Transverse colon (tissue), 4 donors: ENCODE data around the gene GALNT2. TPM values are rescaled to one million over a fixed set of nuclear protein-coding genes. Genes with fewer than 3 reads are reported as not detected.

Experiments
- DNase-seq: peaks from one replicate; pipeline ENCODE4 v3.0.0-alpha.2; 2019
- H3K27ac ChIP-seq, 4 donors: fragments of 200-600 bp; sonication (generic); 2 replicates each; pipeline ENCODE4 v1.5.1; 2016 to 2018; ENCODE audit warnings: inconsistent platforms in 4 of 4
- H3K27me3 ChIP-seq: fragments of 200-600 bp; sonication (generic); 2 replicates; pipeline ENCODE4 v1.5.1; 2017; ENCODE audit warnings: inconsistent platforms
- H3K36me3 ChIP-seq, 4 donors: fragments of 200-600 bp; sonication (generic); 2 replicates each; pipeline ENCODE4 v1.5.1; 2017 to 2019; ENCODE audit warnings: inconsistent platforms in 4 of 4
- H3K4me1 ChIP-seq, 4 donors: fragments of 200-600 bp; sonication (generic); 2 replicates each; pipeline ENCODE4 v1.5.1; 2017 to 2020; ENCODE audit warnings: inconsistent platforms in 4 of 4
- H3K4me3 ChIP-seq, 4 donors: fragments of 200-600 bp; sonication (generic); 1 replicate in 1 of 4; 2 replicates in 3 of 4; pipeline versions ENCODE4 v1.5.1 to v1.6.1; 2017 to 2019; ENCODE audit warnings: inconsistent platforms in 4 of 4
- H3K9me3 ChIP-seq, 2 donors: fragments of 200-600 bp; sonication (generic); 2 replicates each; pipeline ENCODE4 v1.5.1; 2017 to 2019; ENCODE audit warnings: inconsistent platforms in 2 of 2
- EP300 ChIP-seq: sonication (generic); formaldehyde crosslinking; IDR thresholded peaks from one replicate; pipeline ENCODE4 v1.6.1; 2017; ENCODE audit warnings: antibody characterized with exemption, low read depth
- POLR2A ChIP-seq: fragments of 450-650 bp; IDR thresholded peaks from one replicate; pipeline ENCODE4 v1.6.1; 2016; ENCODE audit warnings: antibody characterized with exemption, mild to moderate bottlenecking, moderate library complexity
- POLR2AphosphoS5 ChIP-seq, 3 donors: sonication (generic); formaldehyde crosslinking; IDR thresholded peaks; one replicate each; pipeline ENCODE4 v1.6.1; 2016; ENCODE audit warnings: antibody characterized with exemption in 3 of 3
- WGBS, 2 donors: methylation state at CpG; one replicate each; pipeline ENCODE4 v1.1.5; 2018; ENCODE audit warnings: low coverage in 1 of 2; 5-methylcytosine and 5-hydroxymethylcytosine counted together
- in situ Hi-C, 4 donors: fragments of 200-750 bp; cut with MboI; loops; one replicate each; pipeline versions ENCODE4 v1.15.0 to v1.15.1; 2017; ENCODE audit warnings: low sequenced_read_pairs in 3 of 4, low pct_ligation_motif_present in 1 of 4, low pct_unique_long_range_greater_than_20kb in 1 of 4
- intact Hi-C: fragments of 100-400 bp; cut with DNase I; formaldehyde crosslinking; loops from one replicate; pipeline ENCODE4 v1.15.1; 2023; ENCODE audit warnings: low total_unique reads
- total RNA-seq, 4 donors: library from RNA; depleted of rRNA; stranded (reverse); fragments of >200 nt; gene quantifications; one replicate each; pipeline ENCODE4 v1.1.0, GENCODE V29; 2016
- TF ChIP-seq, protein P1 (sequence below), 5 experiments: fragments of 200-600 bp in 3 of 5; fragments of 450-650 bp in 2 of 5; sonication (generic) in 3 of 5; IDR thresholded peaks; 1 replicate in 2 of 5; 2 replicates in 3 of 5; pipeline ENCODE4 v1.5.1; 2016 to 2017; ENCODE audit warnings: antibody characterized with exemption in 5 of 5, inconsistent platforms in 3 of 5, mild to moderate bottlenecking in 2 of 5, moderate library complexity in 1 of 5

Gene GALNT2
- total RNA-seq, 4 donors from 2014 or later, result 16.5 to 48.8 (median 36.8) TPM

DNA sequence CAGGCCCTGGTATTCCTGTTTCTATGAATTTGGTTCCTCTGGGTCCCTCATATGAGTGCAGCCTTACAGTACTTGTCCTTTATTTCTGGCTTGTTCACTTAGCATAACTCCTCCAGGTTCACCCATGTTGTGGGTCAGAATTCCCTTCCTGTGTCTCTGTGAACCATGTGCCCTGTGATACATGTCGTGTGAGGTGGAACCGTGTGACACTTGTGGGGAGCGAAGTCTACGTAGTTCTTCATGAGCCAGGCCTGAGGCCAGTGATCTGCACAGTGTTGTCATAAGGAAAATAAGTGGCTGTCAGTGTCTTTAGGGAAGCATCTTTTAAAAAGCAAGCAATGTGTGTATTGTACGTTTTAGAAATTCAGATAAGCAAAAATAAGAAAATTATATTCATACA, 122.8 kb downstream of the GALNT2 start:
- intact Hi-C loops, result no loop called here
- Histone ChIP-seq H3K27ac (peak overlapping the region in 3 of 4 donors; percentile 45 to 75 (median 65)), H3K36me3 (no peaks in the 10 kb centered on the region)

DNA sequence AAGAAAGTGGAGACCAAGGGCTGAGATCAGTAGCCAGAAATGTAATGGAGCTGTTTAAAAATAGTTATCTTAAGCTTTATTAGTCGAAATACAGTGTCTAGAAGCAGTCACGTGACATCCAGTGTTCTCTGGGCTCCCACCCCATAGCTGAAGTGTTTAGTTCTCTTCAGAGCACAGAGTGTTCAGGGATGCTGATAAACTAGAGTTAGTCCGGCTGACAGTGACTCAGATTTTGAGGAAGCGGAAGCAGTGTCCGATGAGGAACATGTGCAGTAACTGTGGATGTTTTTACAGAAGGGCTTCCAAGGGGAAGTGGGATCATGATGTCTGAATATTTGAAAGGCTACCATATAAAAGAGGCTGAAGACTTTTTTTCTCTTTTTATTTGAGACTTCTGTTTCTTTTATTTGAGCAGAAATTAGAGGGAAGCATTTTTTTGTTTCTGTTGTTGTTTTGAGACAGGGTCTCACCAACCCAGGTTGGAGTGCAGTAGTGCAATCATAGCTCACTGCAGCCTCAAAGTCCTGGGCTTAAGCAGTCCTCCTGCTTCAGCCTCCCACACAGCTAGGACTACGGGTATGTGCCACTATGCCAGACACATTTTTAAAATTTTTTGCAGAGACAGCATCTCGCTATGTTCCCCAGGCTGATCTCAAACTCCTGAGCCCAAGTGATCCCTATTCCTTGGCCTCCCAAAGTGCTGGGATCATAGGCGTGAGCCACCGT, 124.2 kb downstream of the GALNT2 start:
- Histone ChIP-seq H3K9me3 (no peaks in the 10 kb centered on the region), H3K4me3 (no peak overlapping the region), H3K36me3 (no peaks in the 10 kb centered on the region), H3K27ac (peak overlapping the region; percentile 45 to 75 (median 64)), H3K4me1 (peaks cover 5 to 38% (median 14%) of the 10 kb centered on the region in 4 donors), H3K27me3 (no peaks in the 10 kb centered on the region)
- TF ChIP-seq POLR2AphosphoS5 (IDR thresholded peaks at IDR 0.05), result peak; percentile 52 to 66 (median 60)
- no peak for TF ChIP-seq POLR2A
- peak; percentile 8 for TF ChIP-seq EP300
- DNase-seq, result peak; percentile 48
- WGBS, 2 donors, result 72 to 80% methylated on average over 5 to 9 of the region's 9 CpGs
- intact Hi-C loops (no loop called here), in situ Hi-C loops (no loop called here)

More for the DNA sequence above, 122.8 kb downstream of the GALNT2 start:
- TF ChIP-seq, protein P1, sequence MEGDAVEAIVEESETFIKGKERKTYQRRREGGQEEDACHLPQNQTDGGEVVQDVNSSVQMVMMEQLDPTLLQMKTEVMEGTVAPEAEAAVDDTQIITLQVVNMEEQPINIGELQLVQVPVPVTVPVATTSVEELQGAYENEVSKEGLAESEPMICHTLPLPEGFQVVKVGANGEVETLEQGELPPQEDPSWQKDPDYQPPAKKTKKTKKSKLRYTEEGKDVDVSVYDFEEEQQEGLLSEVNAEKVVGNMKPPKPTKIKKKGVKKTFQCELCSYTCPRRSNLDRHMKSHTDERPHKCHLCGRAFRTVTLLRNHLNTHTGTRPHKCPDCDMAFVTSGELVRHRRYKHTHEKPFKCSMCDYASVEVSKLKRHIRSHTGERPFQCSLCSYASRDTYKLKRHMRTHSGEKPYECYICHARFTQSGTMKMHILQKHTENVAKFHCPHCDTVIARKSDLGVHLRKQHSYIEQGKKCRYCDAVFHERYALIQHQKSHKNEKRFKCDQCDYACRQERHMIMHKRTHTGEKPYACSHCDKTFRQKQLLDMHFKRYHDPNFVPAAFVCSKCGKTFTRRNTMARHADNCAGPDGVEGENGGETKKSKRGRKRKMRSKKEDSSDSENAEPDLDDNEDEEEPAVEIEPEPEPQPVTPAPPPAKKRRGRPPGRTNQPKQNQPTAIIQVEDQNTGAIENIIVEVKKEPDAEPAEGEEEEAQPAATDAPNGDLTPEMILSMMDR (IDR thresholded peaks at IDR 0.05), result no peak
- TF ChIP-seq POLR2A (no peak), POLR2AphosphoS5 (IDR thresholded peaks at IDR 0.05) (no peak), EP300 (no peak)
- Histone ChIP-seq H3K9me3 (no peaks in the 10 kb centered on the region), H3K27me3 (no peaks in the 10 kb centered on the region), H3K4me3 (no peak overlapping the region), H3K4me1 (peaks cover 16 to 52% (median 25%) of the 10 kb centered on the region in 4 donors)
- no peak for DNase-seq
- WGBS, 2 donors, result 80 to 88% methylated on average over 3 to 5 of the region's 5 CpGs
- in situ Hi-C loops, result no loop called here

DNA sequence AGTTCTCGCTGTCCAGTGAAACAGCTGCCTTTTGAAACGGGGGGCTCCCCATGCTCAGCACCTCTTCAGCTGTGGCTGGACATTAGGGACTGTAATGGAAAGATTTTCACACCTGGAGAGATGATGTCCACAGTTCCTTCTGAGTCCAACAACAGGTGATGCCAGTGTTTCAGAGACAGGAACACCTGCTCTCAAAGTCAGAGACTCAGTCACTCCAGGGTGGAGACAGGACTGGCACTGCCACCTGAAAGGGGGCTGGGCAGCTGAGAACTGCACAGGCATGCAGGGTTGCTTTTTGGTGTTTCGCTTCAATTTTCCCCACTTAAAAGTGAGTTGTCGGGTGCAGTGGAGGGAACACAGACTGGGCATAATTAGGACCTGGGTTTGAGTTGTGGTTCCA, 124.8 kb downstream of the GALNT2 start:
- intact Hi-C loops (no loop called here), in situ Hi-C loops (no loop called here)
- 84% methylated on average over 4 of the region's 4 CpGs; no CpG with 5 or more reads in 1 of the 2 donors for WGBS, 2 donors
- no peak for DNase-seq
- H3K36me3 ChIP-seq, result no peaks in the 10 kb centered on the region
- H3K4me3 ChIP-seq, result no peak overlapping the region
- TF ChIP-seq, protein P1 (IDR thresholded peaks at IDR 0.05), result no peak
- TF ChIP-seq POLR2AphosphoS5 (IDR thresholded peaks at IDR 0.05) (no peak), EP300 (no peak), POLR2A (no peak)
- H3K27ac ChIP-seq, result peak overlapping the region; percentile 45 to 75 (median 64)
- H3K4me1 ChIP-seq, result peaks cover 0 to 32% (median 8%) of the 10 kb centered on the region in 4 donors
- H3K27me3 ChIP-seq, result no peaks in the 10 kb centered on the region
- no peaks in the 10 kb centered on the region for H3K9me3 ChIP-seq

DNA sequence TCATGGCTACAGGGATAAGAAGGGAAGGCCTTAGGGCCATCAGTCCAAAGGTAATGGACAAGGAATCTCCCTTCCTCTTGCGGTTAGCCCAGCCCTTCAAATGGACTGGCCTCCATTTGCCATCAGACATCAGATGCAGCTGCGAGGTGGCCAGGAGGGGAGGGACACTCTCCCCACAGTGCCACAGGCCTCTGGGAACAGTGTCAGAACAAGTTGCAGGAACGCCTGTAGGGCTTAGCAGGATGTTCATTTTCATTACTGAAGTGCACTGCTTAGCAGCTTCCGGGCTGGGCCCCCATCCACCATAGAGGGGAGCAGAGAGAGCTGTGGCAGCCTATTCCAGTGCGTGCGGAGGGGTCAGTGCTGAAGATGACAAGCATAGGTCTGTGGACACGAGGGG, 127.5 kb downstream of the GALNT2 start:
- 95% methylated on average over 7 of the region's 7 CpGs; no CpG with 5 or more reads in 1 of the 2 donors for WGBS, 2 donors
- in situ Hi-C loops, result no loop called here
- peaks cover 0 to 36% (median 10%) of the 10 kb centered on the region in 4 donors for H3K4me1 ChIP-seq
- H3K27me3 ChIP-seq, result no peaks in the 10 kb centered on the region
- no peaks in the 10 kb centered on the region for H3K36me3 ChIP-seq
- TF ChIP-seq POLR2AphosphoS5 (IDR thresholded peaks at IDR 0.05) (no peak), POLR2A (no peak), EP300 (no peak)
- TF ChIP-seq, protein P1 (IDR thresholded peaks at IDR 0.05), result no peak
- H3K4me3 ChIP-seq, result no peak overlapping the region
- intact Hi-C loops, result no loop called here
- no peak overlapping the region for H3K27ac ChIP-seq
- no peaks in the 10 kb centered on the region for H3K9me3 ChIP-seq
- DNase-seq, result no peak
